Common myeloid progenitor, CD34-positive (primary cell): ENCODE measurements around the gene GIGYF2.

Experiments used
- CTCF ChIA-PET: fragments of 350-600 bp; sonication (Branson Sonifier 250); formaldehyde crosslinking; loops from one replicate; lab custom pipeline; 2021; ENCODE audit warnings: antibody characterized with exemption; lab: Charles Lee
- POLR2A ChIA-PET: fragments of 350-600 bp; sonication (Branson Sonifier 250); formaldehyde crosslinking; loops from one replicate; lab custom pipeline; 2021; ENCODE audit warnings: antibody characterized with exemption; lab: Charles Lee
- DNase-seq, 3 donors: peaks; one replicate each; pipeline versions ENCODE4 v3.0.0 to v3.0.0-alpha.2; 2013
- H3K27ac ChIP-seq, 2 experiments: 1 replicate in 1 of 2; 2 replicates in 1 of 2; pipeline ENCODE4 v1.7.0; 2013; ENCODE audit warnings: inconsistent platforms in 2 of 2, low read length in 2 of 2, mild to moderate bottlenecking in 2 of 2, low read depth in 1 of 2, moderate library complexity in 1 of 2; ENCODE audit not compliant: severe bottlenecking in 2 of 2, insufficient read depth in 1 of 2, poor library complexity in 1 of 2
- H3K27me3 ChIP-seq, 5 experiments: replicated peaks in 2 of 5; 1 replicate in 3 of 5; 2 replicates in 2 of 5; pipeline versions ENCODE4 v1.6.1 to v1.7.0; 2013; ENCODE audit warnings: low read length in 4 of 5, mild to moderate bottlenecking in 2 of 5, moderate library complexity in 2 of 5, inconsistent platforms in 1 of 5; ENCODE audit not compliant: insufficient read depth in 5 of 5, control insufficient read depth in 4 of 5
- H3K36me3 ChIP-seq, 4 experiments: 1 replicate in 2 of 4; 2 replicates in 2 of 4; pipeline versions ENCODE4 v1.6.1 to v1.7.0; 2013; ENCODE audit warnings: low read length in 3 of 4, control low read depth in 1 of 4, mild to moderate bottlenecking in 1 of 4; ENCODE audit not compliant: control insufficient read depth in 4 of 4, insufficient read depth in 4 of 4
- H3K4me1 ChIP-seq, 4 experiments: 1 replicate in 3 of 4; 2 replicates in 1 of 4; pipeline versions ENCODE4 v1.6.1 to v1.7.1; 2013; ENCODE audit warnings: low read length in 3 of 4, mild to moderate bottlenecking in 3 of 4, control low read depth in 1 of 4, inconsistent platforms in 1 of 4, moderate library complexity in 1 of 4; ENCODE audit not compliant: control insufficient read depth in 4 of 4, insufficient read depth in 4 of 4; ENCODE audit errors: control extremely low read depth in 1 of 4
- H3K4me3 ChIP-seq, 7 experiments: 1 replicate in 4 of 7; 2 replicates in 3 of 7; pipeline versions ENCODE4 v1.5.1 to v1.7.0; 2013; ENCODE audit warnings: mild to moderate bottlenecking in 7 of 7, low read length in 6 of 7, moderate library complexity in 6 of 7, inconsistent platforms in 2 of 7, low read depth in 2 of 7, control low read depth in 1 of 7; ENCODE audit not compliant: insufficient read depth in 4 of 7, control insufficient read depth in 1 of 7; ENCODE audit errors: extremely low read depth in 1 of 7
- H3K9me3 ChIP-seq, 5 experiments: 1 replicate in 4 of 5; 2 replicates in 1 of 5; pipeline versions ENCODE4 v1.6.1 to v1.7.1; 2013; ENCODE audit warnings: low read length in 4 of 5, mild to moderate bottlenecking in 2 of 5, inconsistent platforms in 1 of 5, low read depth in 1 of 5, moderate library complexity in 1 of 5; ENCODE audit not compliant: control insufficient read depth in 4 of 5, insufficient read depth in 2 of 5; ENCODE audit errors: control extremely low read depth in 1 of 5
- WGBS: methylation state at CpG from one replicate; pipeline ENCODE4 v1.1.5; 2013; ENCODE audit not compliant: insufficient coverage; 5-methylcytosine and 5-hydroxymethylcytosine counted together

The GIGYF2 gene

GRCh38 chr2:232908695-232909094 is 211.6 kb downstream of the GIGYF2 start:
- ChIA-PET CTCF (no interaction called here), POLR2A (no interaction called here)
- WGBS, result 86% methylated on average over 5 of the region's 6 CpGs
- Histone ChIP-seq H3K4me1 (no peaks in the 10 kb centered on the region), H3K9me3 (peaks cover 0 to 9% (median 4%) of the 10 kb centered on the region in 5 experiments), H3K4me3 (no peak overlapping the region), H3K36me3 (no peaks in the 10 kb centered on the region), H3K27ac (no peak overlapping the region), H3K27me3 (peaks cover 0 to 3% (median 2%) of the 10 kb centered on the region in 5 experiments)
- DNase-seq, result no peak
